Brain microvascular endothelial cell (primary cell): Measurements from ENCODE around the gene NF1.

Source experiments
- DNase-seq: peaks from one replicate; pipeline ENCODE4 v3.0.0-alpha.2; 2020
- H3K27ac ChIP-seq: fragments of 250-450 bp; sonication (Bioruptor Pico); 2 replicates; pipeline ENCODE4 v1.5.1; 2020; ENCODE audit warnings: mild to moderate bottlenecking, moderate library complexity
- H3K27me3 ChIP-seq: fragments of 250-450 bp; sonication (Bioruptor Pico); replicated peaks from 2 replicates; pipeline ENCODE4 v1.5.1; 2020; ENCODE audit warnings: mild to moderate bottlenecking
- H3K36me3 ChIP-seq: fragments of 250-450 bp; sonication (Bioruptor Pico); replicated peaks from 2 replicates; pipeline ENCODE4 v1.5.1; 2020; ENCODE audit warnings: mild to moderate bottlenecking
- H3K4me3 ChIP-seq: 2 replicates; pipeline ENCODE4 v1.5.1; 2011; ENCODE audit warnings: low read depth, mild to moderate bottlenecking, control low read depth, low read length, moderate library complexity
- CTCF ChIP-seq: IDR thresholded peaks from 2 replicates; pipeline ENCODE4 v1.5.1; 2011; ENCODE audit warnings: low read depth, mild to moderate bottlenecking, moderate library complexity, low read length, control low read depth, inconsistent platforms; ENCODE audit errors: missing control alignments
- in situ Hi-C: cut with HindIII; loops from 2 replicates; pipeline ENCODE4 v1.10.0; 2017; ENCODE audit warnings: low sequenced_read_pairs, low pct_ligation_motif_present

Gene NF1

GRCh38 chr17:31294231-31294630 is 199.5 kb downstream of the NF1 start:
- no peak overlapping the region for H3K4me3 ChIP-seq
- H3K27ac ChIP-seq, result no peak overlapping the region
- no peak for DNase-seq
- H3K27me3 ChIP-seq, result no peaks in the 10 kb centered on the region
- no peak for TF ChIP-seq CTCF
- in situ Hi-C loops, result no loop called here
- H3K36me3 ChIP-seq, result no peaks in the 10 kb centered on the region

DNA sequence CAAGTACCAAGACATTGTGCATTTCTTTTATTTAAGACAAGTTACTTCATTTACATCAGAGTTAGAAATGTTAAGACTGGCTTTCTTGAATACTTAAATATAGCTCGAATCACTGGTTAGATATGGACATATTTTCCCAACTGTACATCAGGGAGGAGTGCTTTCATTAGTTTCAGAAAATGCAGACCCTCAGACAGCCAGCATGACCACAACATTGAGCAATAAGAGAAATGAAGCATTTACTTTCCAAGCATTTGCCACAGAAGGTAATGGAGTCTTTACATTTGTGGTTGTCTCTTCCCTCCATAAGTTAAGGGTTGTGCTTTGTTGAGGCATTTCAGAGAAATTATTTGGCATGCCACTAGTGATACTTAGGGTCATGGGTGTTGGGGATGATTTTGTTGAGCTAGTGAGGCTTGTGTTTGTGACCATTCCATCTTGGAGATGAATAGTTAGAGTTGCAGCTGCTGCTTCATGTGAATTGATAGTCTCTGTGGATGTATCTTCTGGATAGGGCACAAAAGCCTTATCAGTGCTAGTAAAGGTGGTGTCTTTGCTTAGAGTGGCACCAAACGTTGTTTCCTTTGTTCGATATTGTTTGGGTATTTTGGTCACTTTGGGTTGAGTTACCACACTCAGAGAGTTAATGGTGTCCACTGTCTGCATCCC is 200.2 kb downstream of the NF1 start:
- H3K4me3 ChIP-seq, result no peak overlapping the region
- no peak for DNase-seq
- in situ Hi-C loops, result no loop called here
- no peak for TF ChIP-seq CTCF
- H3K36me3 ChIP-seq, result no peaks in the 10 kb centered on the region
- H3K27ac ChIP-seq, result no peak overlapping the region
- no peaks in the 10 kb centered on the region for H3K27me3 ChIP-seq

DNA sequence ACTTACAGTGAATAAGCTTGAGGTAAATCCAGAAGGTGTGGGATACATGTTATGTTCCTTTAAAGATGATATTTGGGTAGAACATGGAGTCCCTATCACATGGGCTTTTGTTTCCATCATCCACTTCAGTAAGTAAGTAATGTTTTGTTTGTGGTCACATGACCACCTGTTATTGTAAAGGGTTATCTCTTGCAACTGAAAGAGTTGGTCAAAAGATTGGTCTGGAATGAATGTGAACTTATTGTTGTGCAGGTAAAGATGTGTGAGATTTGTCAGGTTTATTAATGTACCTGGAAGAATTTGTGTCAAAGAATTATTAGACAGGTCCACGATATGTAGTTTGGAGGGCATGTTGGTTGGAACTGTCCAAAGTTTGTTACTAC is 200.7 kb downstream of the NF1 start:
- Histone ChIP-seq H3K27me3 (no peaks in the 10 kb centered on the region), H3K4me3 (no peak overlapping the region), H3K36me3 (no peaks in the 10 kb centered on the region), H3K27ac (no peak overlapping the region)
- TF ChIP-seq CTCF, result no peak
- no peak for DNase-seq
- in situ Hi-C loops, result no loop called here

DNA sequence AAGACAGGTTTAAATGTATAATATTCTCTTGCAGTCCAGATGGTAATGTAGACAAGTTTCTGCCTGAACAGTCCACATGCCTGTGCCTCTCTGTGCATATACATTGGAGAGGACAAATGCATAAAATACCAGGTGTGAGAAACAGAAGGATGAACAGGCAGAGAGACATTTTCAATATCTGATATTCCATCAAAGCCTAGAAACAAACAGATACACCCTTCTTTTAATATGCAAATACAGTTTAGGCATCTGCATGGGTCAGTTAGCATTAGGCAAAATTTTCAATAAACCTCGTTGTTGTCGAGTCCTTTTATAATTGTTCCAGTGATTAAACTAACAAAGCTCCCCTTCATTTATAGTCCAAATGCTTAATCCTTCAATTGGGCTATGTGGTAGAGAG is 201.4 kb downstream of the NF1 start:
- Histone ChIP-seq H3K4me3 (no peak overlapping the region), H3K27me3 (no peaks in the 10 kb centered on the region), H3K27ac (no peak overlapping the region), H3K36me3 (no peaks in the 10 kb centered on the region)
- no peak for DNase-seq
- in situ Hi-C loops, result no loop called here
- TF ChIP-seq CTCF, result no peak

DNA sequence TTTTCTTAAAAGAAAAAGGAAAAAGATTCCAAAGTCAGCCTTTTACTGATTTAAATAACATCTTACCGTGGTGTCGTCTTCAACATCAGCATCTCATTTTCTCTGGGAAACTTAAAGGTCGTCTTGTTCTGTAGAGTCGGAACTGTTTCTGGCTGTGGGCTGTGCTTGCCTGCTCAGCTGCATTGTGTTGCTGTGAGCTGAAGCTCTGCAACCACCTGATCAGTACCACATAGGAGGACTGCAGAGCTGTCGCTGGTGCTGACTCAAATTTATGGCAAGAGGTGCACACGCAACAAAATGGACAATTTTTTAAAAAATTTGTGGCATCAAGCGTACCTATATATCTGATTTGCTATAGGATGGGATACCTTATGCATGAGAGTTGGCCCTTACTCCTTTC is 202.3 kb downstream of the NF1 start, which contains the start of gene OMG:
OMG (minus strand) TSS at position 150 of the 400 bp plus-strand sequence. CDS start 908 bp downstream, outside the sequence.
- Histone ChIP-seq H3K27me3 (no peaks in the 10 kb centered on the region), H3K4me3 (no peak within 1 kb of the TSS), H3K36me3 (no peaks in the 10 kb centered on the region), H3K27ac (no peak within 1 kb of the TSS)
- in situ Hi-C loops, result no loop called here
- no peak for DNase-seq
- no peak for TF ChIP-seq CTCF

DNA sequence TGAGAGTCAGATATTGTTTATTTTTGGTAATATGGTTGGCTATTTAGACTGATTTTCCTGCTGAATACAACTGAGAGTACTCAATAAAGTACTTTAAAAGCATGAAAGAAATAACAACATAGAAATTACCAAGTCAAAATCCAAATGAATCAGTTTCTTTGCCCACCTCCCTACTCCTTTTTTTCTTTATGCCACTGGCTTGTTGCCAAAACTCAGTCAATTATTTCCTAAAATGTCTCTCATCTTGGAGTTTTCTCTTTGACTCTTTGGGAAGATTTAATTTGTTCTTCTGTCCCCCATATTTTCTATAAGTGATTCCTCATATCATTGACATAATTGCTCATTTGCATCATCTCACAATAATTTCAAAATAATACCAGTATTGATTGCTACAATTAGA is 204.8 kb downstream of the NF1 start:
- H3K27ac ChIP-seq, result no peak overlapping the region
- no peak for TF ChIP-seq CTCF
- in situ Hi-C loops, result no loop called here
- no peaks in the 10 kb centered on the region for H3K27me3 ChIP-seq
- H3K36me3 ChIP-seq, result no peaks in the 10 kb centered on the region
- no peak overlapping the region for H3K4me3 ChIP-seq
- DNase-seq, result no peak
